HL-60/S4 (cell line): ENCODE results near the gene LMLN.
"Not testable (repeated sequence)": the region's sequence is repeated elsewhere in the genome, so short reads cannot be mapped to it uniquely, and the experiment has no call there.

Source experiments
- in situ Hi-C: fragments of 300-500 bp; cut with MboI; formaldehyde crosslinking; loops from 2 replicates; pipeline ENCODE4 v1.14.3; 2022; ENCODE audit warnings: low sequenced_read_pairs

Gene LMLN

GRCh38 chr3:198022604-198023003 lies 62.6 kb downstream of the LMLN start:
- in situ Hi-C loops = no loop called here

GRCh38 chr3:198025644-198026043 lies 65.6 kb downstream of the LMLN start:
- in situ Hi-C loops = no loop called here

- in situ Hi-C loops = no loop called here
Observed at GRCh38 chr3:198026620-198027019, 66.6 kb downstream of the LMLN start.

GRCh38 chr3:198027045-198027798 lies 67.2 kb downstream of the LMLN start:
- in situ Hi-C loops = no loop called here

- in situ Hi-C loops = no loop called here
Observed at GRCh38 chr3:198027799-198028390, 67.9 kb downstream of the LMLN start.

GRCh38 chr3:198028718-198029117 lies 68.7 kb downstream of the LMLN start:
- in situ Hi-C loops = no loop called here

GRCh38 chr3:198030125-198030524 lies 70.1 kb downstream of the LMLN start:
- in situ Hi-C loops = no loop called here

GRCh38 chr3:198030726-198031125 lies 70.7 kb downstream of the LMLN start:
- in situ Hi-C loops = no loop called here

- in situ Hi-C loops = no loop called here
Observed at GRCh38 chr3:198032039-198032936, 72.3 kb downstream of the LMLN start.

- in situ Hi-C loops = no loop called here
Observed at GRCh38 chr3:198043119-198043518, 83.1 kb downstream of the LMLN start.

- in situ Hi-C loops = no loop called here
Observed at GRCh38 chr3:198046120-198046857, 86.3 kb downstream of the LMLN start.

GRCh38 chr3:198048445-198048844 lies 88.4 kb downstream of the LMLN start:
- in situ Hi-C loops = no loop called here

- in situ Hi-C loops = no loop called here
Observed at GRCh38 chr3:198051836-198052235, 91.8 kb downstream of the LMLN start.

- in situ Hi-C loops = not testable (repeated sequence)
Observed at GRCh38 chr3:198053462-198053861, 93.4 kb downstream of the LMLN start.

GRCh38 chr3:198061119-198062067 lies 101.4 kb downstream of the LMLN start:
- in situ Hi-C loops = no loop called here

- in situ Hi-C loops = no loop called here
Observed at GRCh38 chr3:198062068-198062465, 102.0 kb downstream of the LMLN start.

GRCh38 chr3:198064420-198064819 lies 104.4 kb downstream of the LMLN start:
- in situ Hi-C loops = no loop called here

GRCh38 chr3:198065897-198066296 lies 105.9 kb downstream of the LMLN start:
- in situ Hi-C loops = no loop called here

GRCh38 chr3:198067416-198067815 lies 107.4 kb downstream of the LMLN start:
- in situ Hi-C loops = no loop called here

GRCh38 chr3:198070871-198071270 lies 110.9 kb downstream of the LMLN start:
- in situ Hi-C loops = no loop called here
